Measurements from ENCODE around the gene EIF5B.
A peak's percentile ranks its signal among the peaks of the same experiment; 100 is the strongest.

EIF5B gene

GRCh38 chr2:99442837-99443236, 105.6 kb downstream of the EIF5B start:
- Histone ChIP-seq H4K20me1 (ENCODE audit: insufficient read depth, low read length) (no peaks in the 10 kb centered on the region), H3K79me2 (ENCODE audit: insufficient read depth, low read length) (peaks cover 4% of the 10 kb centered on the region; the same call in 1 of the 2 replicates), H3K27ac (ENCODE audit: low read depth, low read length, poor library complexity, severe bottlenecking) (no peak overlapping the region), H2AFZ (ENCODE audit: low read length) (no peak overlapping the region), H3K27me3 (ENCODE audit: insufficient read depth, low read length) (no peaks in the 10 kb centered on the region), H3K4me2 (ENCODE audit: low read length) (no peak overlapping the region), H3K9me3 (ENCODE audit: low read length) (no peaks in the 10 kb centered on the region), H3F3A (ENCODE audit: insufficient read depth, low read length) (no peaks in the 10 kb centered on the region), H3K4me1 (ENCODE audit: insufficient read depth, low read length, severe bottlenecking) (peaks cover 3% of the 10 kb centered on the region), H3K4me3 (ENCODE audit: low read depth, low read length, poor library complexity, severe bottlenecking) (no peak overlapping the region), H3K9me2 (ENCODE audit: low read depth, low read length) (no peaks in the 10 kb centered on the region), H3K9ac (ENCODE audit: low read length) (no peak overlapping the region), H3K36me3 (ENCODE audit: insufficient read depth, low read length) (peaks cover 70% of the 10 kb centered on the region)
- TF ChIP-seq, protein P1, sequence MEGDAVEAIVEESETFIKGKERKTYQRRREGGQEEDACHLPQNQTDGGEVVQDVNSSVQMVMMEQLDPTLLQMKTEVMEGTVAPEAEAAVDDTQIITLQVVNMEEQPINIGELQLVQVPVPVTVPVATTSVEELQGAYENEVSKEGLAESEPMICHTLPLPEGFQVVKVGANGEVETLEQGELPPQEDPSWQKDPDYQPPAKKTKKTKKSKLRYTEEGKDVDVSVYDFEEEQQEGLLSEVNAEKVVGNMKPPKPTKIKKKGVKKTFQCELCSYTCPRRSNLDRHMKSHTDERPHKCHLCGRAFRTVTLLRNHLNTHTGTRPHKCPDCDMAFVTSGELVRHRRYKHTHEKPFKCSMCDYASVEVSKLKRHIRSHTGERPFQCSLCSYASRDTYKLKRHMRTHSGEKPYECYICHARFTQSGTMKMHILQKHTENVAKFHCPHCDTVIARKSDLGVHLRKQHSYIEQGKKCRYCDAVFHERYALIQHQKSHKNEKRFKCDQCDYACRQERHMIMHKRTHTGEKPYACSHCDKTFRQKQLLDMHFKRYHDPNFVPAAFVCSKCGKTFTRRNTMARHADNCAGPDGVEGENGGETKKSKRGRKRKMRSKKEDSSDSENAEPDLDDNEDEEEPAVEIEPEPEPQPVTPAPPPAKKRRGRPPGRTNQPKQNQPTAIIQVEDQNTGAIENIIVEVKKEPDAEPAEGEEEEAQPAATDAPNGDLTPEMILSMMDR (IDR thresholded peaks at IDR 0.05; ENCODE audit: low read length), result peak; percentile 31; the same call in 1 of the 2 replicates
- TF ChIP-seq EZH2 (IDR thresholded peaks at IDR 0.05; ENCODE audit: borderline replicate concordance, low read length), result no peak

DNA sequence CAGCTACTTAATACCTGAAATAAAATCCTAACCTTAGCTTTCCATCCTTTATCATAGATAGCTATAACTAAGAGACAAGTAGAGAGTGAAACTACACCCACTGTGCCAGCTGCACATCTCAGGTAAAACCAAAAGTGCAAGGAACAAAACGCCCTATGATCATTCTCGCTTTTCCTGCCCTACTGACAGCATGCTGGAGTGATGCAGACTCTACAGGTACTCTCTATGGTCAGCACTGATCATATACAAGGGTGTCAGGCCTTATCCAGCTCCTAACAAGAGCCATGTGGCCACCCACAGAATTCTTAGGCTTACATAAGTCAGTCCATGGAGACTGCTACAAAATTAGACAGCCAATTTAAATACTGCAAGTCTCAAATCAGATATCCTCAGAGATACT, 107.0 kb downstream of the EIF5B start:
- no peaks in the 10 kb centered on the region for H3K27me3 ChIP-seq (ENCODE audit: insufficient read depth, low read length)
- H3K9ac ChIP-seq (ENCODE audit: low read length), result no peak overlapping the region
- no peaks in the 10 kb centered on the region for H3K9me2 ChIP-seq (ENCODE audit: low read depth, low read length)
- no peak overlapping the region for H3K27ac ChIP-seq (ENCODE audit: low read depth, low read length, poor library complexity, severe bottlenecking)
- H4K20me1 ChIP-seq (ENCODE audit: insufficient read depth, low read length), result no peaks in the 10 kb centered on the region
- H3K79me2 ChIP-seq (ENCODE audit: insufficient read depth, low read length), result peaks cover 4% of the 10 kb centered on the region; the same call in 1 of the 2 replicates
- H3F3A ChIP-seq (ENCODE audit: insufficient read depth, low read length), result no peaks in the 10 kb centered on the region
- TF ChIP-seq, protein P1 (IDR thresholded peaks at IDR 0.05; ENCODE audit: low read length), result no peak
- TF ChIP-seq EZH2 (IDR thresholded peaks at IDR 0.05; ENCODE audit: borderline replicate concordance, low read length), result no peak
- H3K4me2 ChIP-seq (ENCODE audit: low read length), result no peak overlapping the region
- no peak overlapping the region for H3K4me3 ChIP-seq (ENCODE audit: low read depth, low read length, poor library complexity, severe bottlenecking)
- H3K36me3 ChIP-seq (ENCODE audit: insufficient read depth, low read length), result peaks cover 69% of the 10 kb centered on the region
- H3K4me1 ChIP-seq (ENCODE audit: insufficient read depth, low read length, severe bottlenecking), result peaks cover 3% of the 10 kb centered on the region
- no peak overlapping the region for H2AFZ ChIP-seq (ENCODE audit: low read length)
- H3K9me3 ChIP-seq (ENCODE audit: low read length), result no peaks in the 10 kb centered on the region

DNA sequence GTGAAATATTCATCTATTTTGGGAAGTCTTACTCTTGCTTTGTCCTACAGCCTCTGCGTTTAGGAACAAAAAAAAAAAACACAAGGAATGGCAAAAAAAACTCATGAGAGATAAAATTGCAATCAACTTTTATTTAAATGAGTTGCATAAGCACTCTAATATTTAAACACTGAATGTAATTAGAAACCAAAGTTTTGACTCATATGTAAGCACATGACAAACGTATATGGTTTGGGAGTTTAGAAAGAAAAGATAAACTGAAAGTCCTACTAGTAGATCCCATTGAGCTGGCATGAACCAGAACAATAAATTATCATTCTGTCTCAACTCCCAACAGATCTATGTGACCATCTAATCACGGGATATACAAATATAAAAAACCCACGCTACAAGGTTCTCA, 107.9 kb downstream of the EIF5B start:
- Histone ChIP-seq H3K9ac (ENCODE audit: low read length) (no peak overlapping the region), H4K20me1 (ENCODE audit: insufficient read depth, low read length) (no peaks in the 10 kb centered on the region), H2AFZ (ENCODE audit: low read length) (no peak overlapping the region), H3K4me1 (ENCODE audit: insufficient read depth, low read length, severe bottlenecking) (peaks cover 3% of the 10 kb centered on the region), H3K4me2 (ENCODE audit: low read length) (no peak overlapping the region), H3K27ac (ENCODE audit: low read depth, low read length, poor library complexity, severe bottlenecking) (no peak overlapping the region), H3K79me2 (ENCODE audit: insufficient read depth, low read length) (peaks cover 4% of the 10 kb centered on the region; the same call in 1 of the 2 replicates), H3K36me3 (ENCODE audit: insufficient read depth, low read length) (peaks cover 66% of the 10 kb centered on the region), H3K9me3 (ENCODE audit: low read length) (no peaks in the 10 kb centered on the region), H3K4me3 (ENCODE audit: low read depth, low read length, poor library complexity, severe bottlenecking) (no peak overlapping the region), H3K27me3 (ENCODE audit: insufficient read depth, low read length) (no peaks in the 10 kb centered on the region), H3F3A (ENCODE audit: insufficient read depth, low read length) (no peaks in the 10 kb centered on the region), H3K9me2 (ENCODE audit: low read depth, low read length) (no peaks in the 10 kb centered on the region)
- TF ChIP-seq, protein P1 (IDR thresholded peaks at IDR 0.05; ENCODE audit: low read length), result no peak
- TF ChIP-seq EZH2 (IDR thresholded peaks at IDR 0.05; ENCODE audit: borderline replicate concordance, low read length), result no peak
